WTC11 (cell line): ENCODE data around the gene PRLR. TPM values are rescaled to one million over a fixed set of nuclear protein-coding genes. Genes with fewer than 3 reads are reported as not detected.

Source experiments
- ATAC-seq: fragments of 200-7000 bp; cut with Tn5 transposase; 2 replicates; pipeline ENCODE4 v1.10.0; 2021; ENCODE audit warnings: mild to moderate bottlenecking, moderate library complexity
- CTCF ChIA-PET: fragments of 300-600 bp; sonication (Branson Sonifier 250); formaldehyde crosslinking; loops from one replicate; lab custom pipeline; 2021; ENCODE audit warnings: antibody characterized with exemption; lab: Charles Lee
- POLR2A ChIA-PET: fragments of 350-600 bp; sonication (Branson Sonifier 250); formaldehyde crosslinking; loops from one replicate; lab custom pipeline; 2021; ENCODE audit warnings: antibody characterized with exemption; lab: Charles Lee
- DNase-seq: peaks from one replicate; pipeline ENCODE4 v3.0.0; 2021; ENCODE audit warnings: low spot score
- H3K27ac Mint-ChIP-seq: 2 replicates; pipeline ENCODE4 v1.8.0; 2021; ENCODE audit warnings: mixed read lengths
- H3K27me3 Mint-ChIP-seq: 2 replicates; pipeline ENCODE4 v1.8.0; 2021; ENCODE audit warnings: low read depth, mild to moderate bottlenecking, moderate library complexity, mixed read lengths
- H3K36me3 Mint-ChIP-seq: 2 replicates; pipeline ENCODE4 v1.8.0; 2021; ENCODE audit warnings: mixed read lengths
- H3K4me1 Mint-ChIP-seq: 2 replicates; pipeline ENCODE4 v1.8.0; 2022; ENCODE audit warnings: mixed read lengths
- H3K4me3 Mint-ChIP-seq: 2 replicates; pipeline ENCODE4 v1.8.0; 2021; ENCODE audit warnings: mild to moderate bottlenecking, moderate library complexity, mixed read lengths
- H3K9me3 Mint-ChIP-seq: 2 replicates; pipeline ENCODE4 v1.8.0; 2021; ENCODE audit warnings: mixed read lengths
- AFF4 ChIP-seq: sonication (generic); formaldehyde crosslinking; IDR thresholded peaks from 2 replicates; pipeline ENCODE4 v1.8.1; 2023; ENCODE audit warnings: mild to moderate bottlenecking, missing genetic modification reagents, borderline replicate concordance
- ATF1 ChIP-seq: sonication (generic); formaldehyde crosslinking; IDR thresholded peaks from 2 replicates; pipeline ENCODE4 v1.8.1; 2023; ENCODE audit warnings: mild to moderate bottlenecking, moderate library complexity, missing genetic modification reagents
- CBFB ChIP-seq: sonication (generic); formaldehyde crosslinking; IDR thresholded peaks from 2 replicates; pipeline ENCODE4 v1.8.1; 2022; ENCODE audit warnings: mild to moderate bottlenecking, low read depth, missing genetic modification reagents
- CREB1 ChIP-seq: sonication (generic); formaldehyde crosslinking; IDR thresholded peaks from 2 replicates; pipeline ENCODE4 v1.8.0; 2023; ENCODE audit warnings: mild to moderate bottlenecking, missing genetic modification reagents
- ELF4 ChIP-seq: sonication (generic); formaldehyde crosslinking; IDR thresholded peaks from 2 replicates; pipeline ENCODE4 v1.8.1; 2022; ENCODE audit warnings: low read depth, mild to moderate bottlenecking, moderate library complexity, missing genetic modification reagents
- EMX1 ChIP-seq: fragments of 250-450 bp; sonication (Bioruptor Pico); IDR thresholded peaks from 2 replicates; pipeline ENCODE4 v1.8.0; 2021; ENCODE audit warnings: mild to moderate bottlenecking
- ERG ChIP-seq: fragments of 250-450 bp; sonication (Bioruptor Pico); IDR thresholded peaks from 2 replicates; pipeline ENCODE4 v1.8.0; 2021; ENCODE audit warnings: mild to moderate bottlenecking
- ESRRA ChIP-seq: sonication (generic); formaldehyde crosslinking; IDR thresholded peaks from 2 replicates; pipeline ENCODE4 v1.8.1; 2022; ENCODE audit warnings: mild to moderate bottlenecking, missing genetic modification reagents, borderline replicate concordance
- ETV6 ChIP-seq: sonication (generic); formaldehyde crosslinking; IDR thresholded peaks from 2 replicates; pipeline ENCODE4 v1.8.1; 2022; ENCODE audit warnings: mild to moderate bottlenecking, missing genetic modification reagents
- FOXJ3 ChIP-seq: sonication (generic); formaldehyde crosslinking; IDR thresholded peaks from 2 replicates; pipeline ENCODE4 v1.9.0; 2021; ENCODE audit warnings: missing genetic modification reagents, mild to moderate bottlenecking, borderline replicate concordance
- FOXK1 ChIP-seq: sonication (generic); formaldehyde crosslinking; IDR thresholded peaks from 2 replicates; pipeline ENCODE4 v1.8.0; 2022; ENCODE audit warnings: mild to moderate bottlenecking, moderate library complexity, missing genetic modification reagents
- GTF2I ChIP-seq: fragments of 250-450 bp; sonication (Bioruptor Pico); conservative IDR thresholded peaks from 2 replicates; pipeline ENCODE4 v1.4.0; 2021; ENCODE audit warnings: mild to moderate bottlenecking
- HMGA2 ChIP-seq: fragments of 250-450 bp; sonication (Bioruptor Pico); IDR thresholded peaks from 2 replicates; pipeline ENCODE4 v1.4.0; 2021; ENCODE audit warnings: mild to moderate bottlenecking, moderate library complexity
- HMGXB4 ChIP-seq: sonication (generic); formaldehyde crosslinking; IDR thresholded peaks from 2 replicates; pipeline ENCODE4 v1.8.1; 2023; ENCODE audit warnings: mild to moderate bottlenecking, moderate library complexity, missing genetic modification reagents
- IRF1 ChIP-seq: sonication (generic); formaldehyde crosslinking; IDR thresholded peaks from 2 replicates; pipeline ENCODE4 v1.8.0; 2023; ENCODE audit warnings: missing genetic modification reagents
- IRF2 ChIP-seq: sonication (generic); formaldehyde crosslinking; IDR thresholded peaks from 2 replicates; pipeline ENCODE4 v1.8.0; 2022; ENCODE audit warnings: low read depth, missing genetic modification reagents, borderline replicate concordance
- KAT7 ChIP-seq: sonication (generic); formaldehyde crosslinking; IDR thresholded peaks from 2 replicates; pipeline ENCODE4 v1.8.1; 2023; ENCODE audit warnings: missing genetic modification reagents, mild to moderate bottlenecking, borderline replicate concordance
- MAX ChIP-seq: sonication (generic); formaldehyde crosslinking; IDR thresholded peaks from 2 replicates; pipeline ENCODE4 v1.8.0; 2022; ENCODE audit warnings: mild to moderate bottlenecking, missing genetic modification reagents
- NFE2L1 ChIP-seq: sonication (generic); formaldehyde crosslinking; IDR thresholded peaks from 2 replicates; pipeline ENCODE4 v1.8.1; 2023; ENCODE audit warnings: missing genetic modification reagents
- NFYB ChIP-seq: sonication (generic); formaldehyde crosslinking; conservative IDR thresholded peaks from 2 replicates; pipeline ENCODE4 v1.8.0; 2022; ENCODE audit warnings: low read depth, missing genetic modification reagents
- PREB ChIP-seq: sonication (generic); formaldehyde crosslinking; IDR thresholded peaks from 2 replicates; pipeline ENCODE4 v1.8.1; 2022; ENCODE audit warnings: mild to moderate bottlenecking, missing genetic modification reagents, moderate library complexity, borderline replicate concordance
- PRRX2 ChIP-seq: fragments of 250-450 bp; sonication (Bioruptor Pico); IDR thresholded peaks from 2 replicates; pipeline ENCODE4 v1.8.0; 2021; ENCODE audit warnings: mild to moderate bottlenecking
- RELA ChIP-seq: sonication (generic); formaldehyde crosslinking; IDR thresholded peaks from 2 replicates; pipeline ENCODE4 v1.8.1; 2022; ENCODE audit warnings: missing genetic modification reagents, mild to moderate bottlenecking, borderline replicate concordance
- SP1 ChIP-seq: sonication (generic); formaldehyde crosslinking; conservative IDR thresholded peaks from 2 replicates; pipeline ENCODE4 v1.8.1; 2022; ENCODE audit warnings: missing genetic modification reagents
- TEAD4 ChIP-seq: sonication (generic); formaldehyde crosslinking; IDR thresholded peaks from 2 replicates; pipeline ENCODE4 v1.8.0; 2022; ENCODE audit warnings: mild to moderate bottlenecking, missing genetic modification reagents
- ZMAT4 ChIP-seq: fragments of 250-450 bp; sonication (Bioruptor Pico); IDR thresholded peaks from 2 replicates; pipeline ENCODE4 v1.9.0; 2021; ENCODE audit warnings: mild to moderate bottlenecking
- ZNF232 ChIP-seq: sonication (generic); formaldehyde crosslinking; IDR thresholded peaks from 2 replicates; pipeline ENCODE4 v1.8.0; 2022; ENCODE audit warnings: mild to moderate bottlenecking, missing genetic modification reagents
- ZNF263 ChIP-seq: sonication (generic); formaldehyde crosslinking; IDR thresholded peaks from 2 replicates; pipeline ENCODE4 v1.8.1; 2022; ENCODE audit warnings: low read depth, mild to moderate bottlenecking, moderate library complexity, missing genetic modification reagents
- ZNF671 ChIP-seq: fragments of 250-450 bp; sonication (Bioruptor Pico); IDR thresholded peaks from 2 replicates; pipeline ENCODE4 v1.8.0; 2021; ENCODE audit warnings: mild to moderate bottlenecking
- total RNA-seq: library from RNA; stranded (reverse); gene quantifications from 3 replicates; pipeline ENCODE4 v1.2.3, GENCODE V29; 2021

The PRLR gene
- total RNA-seq, 1 experiment from 2014 or later = 3.2 TPM

- Mint-ChIP-seq H3K27ac (no peak overlapping the region), H3K4me1 (peaks cover 4% of the 10 kb centered on the region), H3K4me3 (no peak overlapping the region), H3K36me3 (no peaks in the 10 kb centered on the region), H3K27me3 (no peaks in the 10 kb centered on the region), H3K9me3 (no peaks in the 10 kb centered on the region)
- TF ChIP-seq CREB1 (no peak), EMX1 (CRISPR knock-in tag) (no peak), FOXJ3 (no peak), IRF1 (CRISPR knock-in tag) (no peak), ZNF263 (CRISPR knock-in tag) (no peak), NFE2L1 (CRISPR knock-in tag) (no peak), SP1 (CRISPR knock-in tag) (no peak), IRF2 (CRISPR knock-in tag) (no peak), FOXK1 (CRISPR knock-in tag) (no peak), GTF2I (CRISPR knock-in tag) (no peak), ERG (no peak), ZMAT4 (CRISPR knock-in tag) (no peak), CBFB (CRISPR knock-in tag) (no peak), PREB (CRISPR knock-in tag) (no peak), ETV6 (CRISPR knock-in tag) (no peak), RELA (CRISPR knock-in tag) (no peak), HMGA2 (no peak)
- DNase-seq = no peak
- POLR2A ChIA-PET = no interaction called here
- no peak for ATAC-seq
- CTCF ChIA-PET = interaction anchor here (0.7 to 1.0 kb wide), 2 partner anchors 43 to 58 kb away, joined by 3 read pairs; no protein-coding TSS in a partner anchor
These were observed 169.0 kb downstream of the PRLR start for GRCh38 chr5:35061211-35061770.

- TF ChIP-seq AFF4 (CRISPR knock-in tag) (no peak), HMGXB4 (CRISPR knock-in tag) (no peak), ZNF263 (CRISPR knock-in tag) (no peak), ZNF232 (CRISPR knock-in tag) (no peak), ZNF671 (CRISPR knock-in tag) (no peak), ELF4 (no peak), TEAD4 (CRISPR knock-in tag) (no peak), MAX (CRISPR knock-in tag) (no peak), KAT7 (CRISPR knock-in tag) (no peak), NFE2L1 (CRISPR knock-in tag) (no peak), FOXJ3 (no peak), ESRRA (no peak), PRRX2 (CRISPR knock-in tag) (no peak), ATF1 (CRISPR knock-in tag) (no peak), CREB1 (no peak), NFYB (CRISPR knock-in tag) (no peak)
- TF ChIP-seq, all 79 proteins: peak for 0
- no peak for DNase-seq
- no peaks in the 10 kb centered on the region for H3K9me3 Mint-ChIP-seq
- peaks cover 13% of the 10 kb centered on the region for H3K4me1 Mint-ChIP-seq
- CTCF ChIA-PET = no interaction called here
- no peak overlapping the region for H3K27ac Mint-ChIP-seq
- H3K4me3 Mint-ChIP-seq = no peak overlapping the region
- H3K27me3 Mint-ChIP-seq = no peaks in the 10 kb centered on the region
- H3K36me3 Mint-ChIP-seq = no peaks in the 10 kb centered on the region
- POLR2A ChIA-PET = no interaction called here
- ATAC-seq = no peak
These were observed 170.1 kb downstream of the PRLR start for GRCh38 chr5:35060236-35060635.
